Measurements from ENCODE around the gene FABP6.

Gene FABP6

DNA sequence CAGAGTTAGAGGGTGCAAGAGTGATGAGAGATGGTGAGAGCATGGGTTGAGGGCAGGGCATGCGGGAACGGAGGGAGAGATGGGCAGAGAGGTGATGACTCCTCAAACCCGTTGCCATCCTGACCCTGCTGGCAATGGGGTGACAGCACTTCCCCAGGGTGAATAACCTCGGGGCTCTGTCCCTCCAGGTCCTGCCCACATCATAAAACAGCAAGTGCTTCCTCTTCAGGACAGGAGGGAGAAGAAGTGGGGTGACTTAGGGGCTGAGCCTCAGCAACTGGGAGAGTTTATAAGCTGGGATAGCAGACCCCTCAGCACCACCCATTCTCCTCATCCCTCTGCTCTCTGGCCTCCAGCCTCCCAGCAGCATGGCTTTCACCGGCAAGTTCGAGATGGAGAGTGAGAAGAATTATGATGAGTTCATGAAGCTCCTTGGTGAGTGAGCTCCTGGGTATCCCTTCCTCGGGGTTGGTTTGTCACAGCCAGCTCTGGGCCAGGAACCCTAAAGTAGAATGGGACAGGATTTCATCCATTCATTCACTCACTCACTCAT, at the start of gene FABP6:
Gene FABP6, plus strand, starts transcription at position 317 of the 553 bp plus-strand sequence. Its CDS starts 52 bp downstream, at position 369.
- no peak within 1 kb of the TSS for H3K27ac ChIP-seq
- TF ChIP-seq ZFX (IDR thresholded peaks at IDR 0.05; ENCODE audit: borderline replicate concordance) = no peak
- no peak for TF ChIP-seq CTCF (IDR thresholded peaks at IDR 0.05)

- TF ChIP-seq ZFX (IDR thresholded peaks at IDR 0.05; ENCODE audit: borderline replicate concordance) (no peak), CTCF (IDR thresholded peaks at IDR 0.05) (no peak)
These were observed 48.4 kb upstream of the FABP6 start for GRCh38 chr5:160180931-160181330.

DNA sequence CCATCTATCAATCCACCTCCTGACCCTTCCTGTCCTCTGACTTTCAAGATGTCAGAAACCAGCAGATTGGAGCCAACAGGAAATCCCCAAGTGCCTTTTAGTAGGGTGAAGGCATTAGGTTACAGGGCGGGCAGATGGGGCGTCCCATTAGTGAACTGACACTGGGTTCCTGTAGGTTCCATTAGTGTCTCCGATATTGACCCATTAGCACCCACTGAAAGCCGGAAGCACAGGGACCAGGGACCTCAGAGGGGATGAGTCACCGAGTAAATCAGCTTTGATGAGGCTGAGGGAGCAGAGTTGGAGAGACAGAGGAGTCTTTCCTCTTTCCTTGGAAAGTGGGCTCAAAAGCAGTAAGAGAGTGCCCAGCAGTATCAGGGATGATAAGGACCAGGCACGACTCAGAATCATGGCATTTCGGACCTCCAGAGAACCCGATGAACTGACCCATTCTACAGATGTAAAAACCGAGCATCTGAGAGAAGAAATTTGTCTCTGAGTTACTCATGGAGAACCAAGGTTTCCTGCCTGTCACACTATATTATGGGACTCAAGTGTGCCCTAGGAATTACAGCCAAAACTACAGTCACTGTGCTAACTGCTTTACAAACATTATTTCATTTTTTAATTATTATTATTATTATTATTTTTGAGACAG, 47.2 kb upstream of the FABP6 start:
- TF ChIP-seq CTCF (IDR thresholded peaks at IDR 0.05) (no peak), ZFX (IDR thresholded peaks at IDR 0.05; ENCODE audit: borderline replicate concordance) (no peak)
- H3K27ac ChIP-seq = no peak overlapping the region

More at GRCh38 chr5:160180931-160181330, 48.4 kb upstream of the FABP6 start:
- H3K27ac ChIP-seq = no peak overlapping the region

DNA sequence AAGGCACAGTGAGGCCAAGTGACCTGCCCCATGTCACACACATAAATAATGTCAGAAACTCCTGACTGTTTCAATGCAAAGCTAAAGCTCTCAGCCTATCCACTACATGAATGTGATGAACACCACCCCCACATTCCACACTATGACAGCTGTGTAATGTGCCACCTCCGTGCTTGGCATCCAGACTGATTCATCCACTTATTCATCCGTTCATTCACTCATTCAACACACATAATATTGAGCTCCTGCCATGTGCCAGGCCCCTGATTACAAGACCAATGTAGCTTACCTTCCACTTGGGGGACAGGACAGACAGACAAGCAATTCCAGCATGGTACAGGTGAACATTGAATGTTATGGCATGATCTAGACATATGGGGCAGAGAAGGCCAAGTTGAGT, 46.2 kb upstream of the FABP6 start:
- H3K27ac ChIP-seq = no peak overlapping the region
- TF ChIP-seq CTCF (IDR thresholded peaks at IDR 0.05) = no peak

GRCh38 chr5:160185626-160186360, 43.5 kb upstream of the FABP6 start:
- no peak overlapping the region for H3K27ac ChIP-seq
- TF ChIP-seq CTCF (IDR thresholded peaks at IDR 0.05) = no peak

- TF ChIP-seq CTCF (IDR thresholded peaks at IDR 0.05) (no peak), ZFX (IDR thresholded peaks at IDR 0.05; ENCODE audit: borderline replicate concordance) (no peak)
- H3K27ac ChIP-seq = no peak overlapping the region
These were observed 42.8 kb upstream of the FABP6 start for GRCh38 chr5:160186480-160186879.

- H3K27ac ChIP-seq = no peak overlapping the region
- TF ChIP-seq CTCF (IDR thresholded peaks at IDR 0.05) = no peak
- no peak for TF ChIP-seq ZFX (IDR thresholded peaks at IDR 0.05; ENCODE audit: borderline replicate concordance)
These were observed 42.2 kb upstream of the FABP6 start for GRCh38 chr5:160187091-160187490.
